ENCODE measurements around the gene TK2.

The TK2 gene

GRCh38 chr16:66562986-66563385 is 13.1 kb upstream of the TK2 start:
- DNase-seq (ENCODE audit: low read depth), result no peak
- no peak overlapping the region for H3K4me3 ChIP-seq (ENCODE audit: low read depth, low read length)
- TF ChIP-seq CTCF (IDR thresholded peaks at IDR 0.05; ENCODE audit: insufficient read depth, low read depth, low read length, missing control alignments), result no peak

- no peak for DNase-seq (ENCODE audit: low read depth)
- no peak for TF ChIP-seq CTCF (IDR thresholded peaks at IDR 0.05; ENCODE audit: insufficient read depth, low read depth, low read length, missing control alignments)
- H3K4me3 ChIP-seq (ENCODE audit: low read depth, low read length), result no peak overlapping the region
Observed at GRCh38 chr16:66562409-66562808, 12.5 kb upstream of the TK2 start.

GRCh38 chr16:66561381-66562080 is 11.6 kb upstream of the TK2 start:
- no peak overlapping the region for H3K4me3 ChIP-seq (ENCODE audit: low read depth, low read length)
- DNase-seq (ENCODE audit: low read depth), result no peak
- no peak for TF ChIP-seq CTCF (IDR thresholded peaks at IDR 0.05; ENCODE audit: insufficient read depth, low read depth, low read length, missing control alignments)

- DNase-seq (ENCODE audit: low read depth), result no peak
- H3K4me3 ChIP-seq (ENCODE audit: low read depth, low read length), result no peak overlapping the region
- no peak for TF ChIP-seq CTCF (IDR thresholded peaks at IDR 0.05; ENCODE audit: insufficient read depth, low read depth, low read length, missing control alignments)
Observed at GRCh38 chr16:66560107-66560506, 10.2 kb upstream of the TK2 start.

- no peak overlapping the region for H3K4me3 ChIP-seq (ENCODE audit: low read depth, low read length)
- no peak for DNase-seq (ENCODE audit: low read depth)
- TF ChIP-seq CTCF (IDR thresholded peaks at IDR 0.05; ENCODE audit: insufficient read depth, low read depth, low read length, missing control alignments), result no peak
Observed at GRCh38 chr16:66554495-66554894, 4.6 kb upstream of the TK2 start.

- no peak for TF ChIP-seq CTCF (IDR thresholded peaks at IDR 0.05; ENCODE audit: insufficient read depth, low read depth, low read length, missing control alignments)
- no peak for DNase-seq (ENCODE audit: low read depth)
- no peak overlapping the region for H3K4me3 ChIP-seq (ENCODE audit: low read depth, low read length)
Observed at GRCh38 chr16:66554021-66554420, 4.1 kb upstream of the TK2 start.

GRCh38 chr16:66553223-66553622 is 3.3 kb upstream of the TK2 start:
- H3K4me3 ChIP-seq (ENCODE audit: low read depth, low read length), result peak overlapping the region; percentile 59
- TF ChIP-seq CTCF (IDR thresholded peaks at IDR 0.05; ENCODE audit: insufficient read depth, low read depth, low read length, missing control alignments), result no peak
- DNase-seq (ENCODE audit: low read depth), result no peak

All from GM12865 (cell line).